Small intestine (tissue), 7 donors: ENCODE data around the gene IQCH. TPM values are rescaled to one million over a fixed set of nuclear protein-coding genes. Genes with fewer than 3 reads are reported as not detected.
A peak's percentile ranks its signal among the peaks of the same experiment; 100 is the strongest.
"Not testable (repeated sequence)": the region's sequence is repeated elsewhere in the genome, so short reads cannot be mapped to it uniquely, and the experiment has no call there.

ENCODE experiments used
- DNase-seq, 2 donors: peaks; one replicate each; pipeline versions ENCODE4 v3.0.0 to v3.0.0-alpha.2; 2013
- FAIRE-seq: peaks from 2 replicates; lab custom pipeline; 2012; peaks lifted over from hg19 to GRCh38; lab: Jason Lieb, UNC
- H3K27ac ChIP-seq, 3 donors: one replicate each; pipeline ENCODE4 v1.5.1; 2013; ENCODE audit warnings: low read length in 2 of 3, mild to moderate bottlenecking in 2 of 3, control low read depth in 1 of 3, inconsistent platforms in 1 of 3, low read depth in 1 of 3, moderate library complexity in 1 of 3
- H3K27me3 ChIP-seq, 3 donors: one replicate each; pipeline ENCODE4 v1.6.1; 2013; ENCODE audit warnings: low read length in 3 of 3, inconsistent platforms in 1 of 3; ENCODE audit not compliant: control insufficient read depth in 3 of 3, insufficient read depth in 3 of 3
- H3K36me3 ChIP-seq, 3 donors: one replicate each; pipeline ENCODE4 v1.6.1; 2013; ENCODE audit warnings: low read length in 3 of 3, inconsistent platforms in 1 of 3, low read depth in 1 of 3, mild to moderate bottlenecking in 1 of 3, moderate library complexity in 1 of 3; ENCODE audit not compliant: control insufficient read depth in 3 of 3, insufficient read depth in 2 of 3
- H3K4me1 ChIP-seq, 3 donors: one replicate each; pipeline ENCODE4 v1.6.1; 2013; ENCODE audit warnings: low read length in 2 of 3, inconsistent platforms in 1 of 3, low read depth in 1 of 3, mild to moderate bottlenecking in 1 of 3, moderate library complexity in 1 of 3; ENCODE audit not compliant: control insufficient read depth in 3 of 3, insufficient read depth in 2 of 3
- H3K4me3 ChIP-seq, 3 donors: one replicate each; pipeline ENCODE4 v1.5.1; 2013; ENCODE audit warnings: low read length in 3 of 3, control low read depth in 1 of 3, inconsistent platforms in 1 of 3, low read depth in 1 of 3, mild to moderate bottlenecking in 1 of 3, moderate library complexity in 1 of 3
- H3K9me3 ChIP-seq, 2 donors: one replicate each; pipeline ENCODE4 v1.6.1; 2013; ENCODE audit warnings: low read depth in 1 of 2, low read length in 1 of 2; ENCODE audit not compliant: control insufficient read depth in 2 of 2, insufficient read depth in 1 of 2
- WGBS, 3 donors: extraction: QIAGEN DNeasy Blood & Tissue Kit; methylation state at CpG; one replicate each; pipeline ENCODE4 v1.1.7; 2013; 5-methylcytosine and 5-hydroxymethylcytosine counted together
- polyA plus RNA-seq, 4 donors: library from polyadenylated mRNA; stranded (reverse) in 3 of 4; unstranded in 1 of 4; fragments of 200-250 nt in 3 of 4; fragments of 120-200 nt in 1 of 4; gene quantifications; one replicate each; pipeline versions ENCODE4 v1.2.1 to v1.2.3, GENCODE V29; 2013
- donor health status: healthy with polysubstance abuse.
- donor health status: control.
- donor health status: control.
- donor health status: Bipolar disorder and iron deficiency.
- donor health status: healthy.

The IQCH gene
- polyA plus RNA-seq, 4 donors = 0.27 to 0.72 (median 0.36) TPM; not detected in 1

DNA sequence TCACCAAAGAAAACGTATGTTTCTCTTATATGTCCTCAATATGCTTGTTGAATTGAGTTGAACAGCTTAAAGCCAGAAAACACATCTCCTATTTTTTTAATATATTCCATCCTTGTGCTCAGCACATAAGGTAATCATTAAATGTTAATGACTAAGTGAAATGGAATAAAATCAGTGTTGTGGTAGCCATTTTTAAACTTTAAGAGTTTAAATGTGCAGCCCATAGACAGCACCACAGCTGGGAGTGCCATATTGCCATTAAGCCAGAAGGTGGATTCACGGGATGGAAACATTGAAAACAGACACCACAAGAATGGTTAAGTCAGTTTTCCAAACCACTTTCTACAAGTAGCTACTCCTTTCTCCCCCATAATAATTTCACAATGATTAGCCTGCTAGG lies 189.5 kb downstream of the IQCH start:
- no peak overlapping the region for H3K4me3 ChIP-seq
- H3K27ac ChIP-seq = no peak overlapping the region
- FAIRE-seq = no peak
- no peaks in the 10 kb centered on the region for H3K4me1 ChIP-seq
- no peaks in the 10 kb centered on the region for H3K27me3 ChIP-seq
- 84 to 89% (median 86%) methylated on average over 2 of the region's 2 CpGs for WGBS, 3 donors
- no peak for DNase-seq
- H3K36me3 ChIP-seq = no peaks in the 10 kb centered on the region
- H3K9me3 ChIP-seq = no peaks in the 10 kb centered on the region

DNA sequence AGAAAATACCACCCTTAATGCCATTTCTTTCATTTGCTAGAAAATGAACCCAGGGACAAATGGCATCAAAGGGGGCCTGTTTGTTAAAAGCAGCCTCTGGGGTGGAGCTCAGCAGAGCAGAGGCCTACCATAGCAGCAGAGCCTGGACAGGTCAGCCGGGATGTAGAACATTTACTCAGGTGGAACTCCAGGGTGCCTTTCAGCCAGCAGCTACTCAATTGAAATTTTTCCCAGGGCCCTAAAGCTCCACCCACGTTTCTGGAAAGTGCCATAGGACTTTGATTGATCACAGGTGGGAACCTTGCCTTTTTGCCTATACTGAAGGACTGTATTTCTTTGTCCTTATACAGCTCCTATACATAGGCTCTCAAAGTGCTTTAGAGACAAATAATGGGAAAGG lies 191.9 kb downstream of the IQCH start:
- DNase-seq = no peak
- Histone ChIP-seq H3K4me1 (no peaks in the 10 kb centered on the region), H3K4me3 (no peak overlapping the region), H3K27ac (no peak overlapping the region), H3K27me3 (no peaks in the 10 kb centered on the region), H3K36me3 (no peaks in the 10 kb centered on the region), H3K9me3 (no peaks in the 10 kb centered on the region)
- 45 to 63% (median 51%) methylated on average over 2 of the region's 2 CpGs for WGBS, 3 donors
- FAIRE-seq = no peak

DNA sequence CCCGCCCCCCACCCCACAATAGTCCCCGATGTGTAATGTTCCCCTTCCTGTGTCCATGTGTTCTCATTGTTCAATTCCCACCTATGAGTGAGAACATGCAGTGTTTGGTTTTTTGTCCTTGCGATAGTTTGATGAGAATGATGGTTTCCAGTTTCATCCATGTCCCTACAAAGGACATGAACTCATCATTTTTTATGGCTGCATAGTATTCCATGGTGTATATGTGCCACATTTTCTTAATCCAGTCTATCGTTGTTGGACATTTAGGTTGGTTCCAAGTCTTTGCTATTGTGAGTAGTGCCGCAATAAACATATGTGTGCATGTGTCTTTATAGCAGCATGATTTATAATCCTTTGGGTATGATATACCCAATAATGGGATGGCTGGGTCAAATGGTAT lies 193.8 kb downstream of the IQCH start:
- not testable (repeated sequence) for H3K4me3 ChIP-seq, H3K9me3 ChIP-seq, H3K27me3 ChIP-seq, H3K4me1 ChIP-seq, H3K27ac ChIP-seq, DNase-seq, H3K36me3 ChIP-seq, FAIRE-seq
- 95 to 100% (median 98%) methylated on average over 3 to 4 of the region's 5 CpGs for WGBS, 3 donors

DNA sequence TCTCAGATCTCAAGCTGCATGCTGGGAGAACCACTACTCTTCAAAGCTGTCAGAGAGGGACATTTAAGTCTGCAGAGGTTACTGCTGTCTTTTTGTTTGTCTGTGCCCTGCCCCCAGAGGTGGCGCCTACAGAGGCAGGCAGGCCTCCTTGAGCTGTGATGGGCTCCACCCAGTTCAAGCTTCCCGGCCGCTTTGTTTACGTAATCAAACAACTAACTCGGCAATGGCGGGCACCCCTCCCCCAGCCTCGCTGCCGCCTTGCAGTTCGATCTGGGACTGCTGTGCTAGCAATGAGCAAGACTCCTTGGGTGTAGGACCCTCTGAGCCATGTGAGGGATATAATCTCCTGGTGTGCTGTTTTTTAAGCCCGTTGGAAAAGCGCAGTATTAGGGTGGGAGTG lies 199.1 kb downstream of the IQCH start:
- not testable (repeated sequence) for H3K27ac ChIP-seq, FAIRE-seq, H3K36me3 ChIP-seq, DNase-seq, H3K4me3 ChIP-seq, H3K9me3 ChIP-seq, H3K4me1 ChIP-seq, H3K27me3 ChIP-seq
- WGBS, 3 donors = 92 to 98% (median 93%) methylated on average over 11 of the region's 11 CpGs

DNA sequence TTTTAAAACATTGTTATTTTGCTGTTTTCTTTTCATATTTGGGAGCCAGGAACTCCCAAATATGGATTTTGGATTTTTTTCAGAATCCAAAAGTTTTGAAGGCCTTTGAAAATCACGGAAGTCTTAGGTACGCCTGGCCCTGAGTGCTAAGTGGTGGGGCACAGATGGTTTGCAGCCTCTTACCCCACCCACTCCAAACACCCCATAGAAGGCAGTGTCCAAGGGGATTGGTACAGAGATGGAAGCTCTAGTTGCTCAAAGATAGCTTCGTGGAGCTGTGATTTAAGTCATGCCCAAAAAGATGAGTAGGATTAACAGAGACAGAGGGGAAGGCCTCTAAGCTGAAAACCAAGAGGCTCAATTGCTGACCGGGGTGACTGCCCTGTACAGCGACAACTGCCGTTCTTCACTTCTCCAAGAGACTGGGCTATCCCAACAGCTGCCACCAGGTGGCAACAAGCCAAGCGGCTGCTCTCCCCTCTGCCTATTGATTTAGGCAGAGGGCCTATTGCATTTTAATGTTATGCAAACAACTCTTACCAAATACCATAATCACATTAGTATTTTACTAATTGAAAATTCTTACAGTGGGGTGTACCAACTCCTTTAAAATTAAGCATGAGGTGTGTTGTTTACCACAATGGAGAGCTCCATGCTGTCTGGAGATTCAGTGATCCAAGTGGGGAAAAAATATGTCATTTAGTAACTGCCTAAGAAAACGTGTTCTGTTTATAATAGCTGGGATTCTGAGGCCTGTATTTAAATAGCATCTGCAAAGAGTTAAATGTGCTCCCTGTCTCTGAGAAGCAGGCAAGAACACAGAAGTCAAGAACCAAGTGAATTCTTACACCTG lies 202.3 kb downstream of the IQCH start:
- Histone ChIP-seq H3K27ac (no peak overlapping the region), H3K9me3 (peaks cover 0 to 6% of the 10 kb centered on the region in 2 donors), H3K27me3 (no peaks in the 10 kb centered on the region), H3K36me3 (no peaks in the 10 kb centered on the region), H3K4me1 (no peaks in the 10 kb centered on the region), H3K4me3 (no peak overlapping the region)
- 22 to 29% (median 23%) methylated on average over 8 of the region's 8 CpGs for WGBS, 3 donors
- FAIRE-seq (no peak), DNase-seq (peak; percentile 71 to 82)

DNA sequence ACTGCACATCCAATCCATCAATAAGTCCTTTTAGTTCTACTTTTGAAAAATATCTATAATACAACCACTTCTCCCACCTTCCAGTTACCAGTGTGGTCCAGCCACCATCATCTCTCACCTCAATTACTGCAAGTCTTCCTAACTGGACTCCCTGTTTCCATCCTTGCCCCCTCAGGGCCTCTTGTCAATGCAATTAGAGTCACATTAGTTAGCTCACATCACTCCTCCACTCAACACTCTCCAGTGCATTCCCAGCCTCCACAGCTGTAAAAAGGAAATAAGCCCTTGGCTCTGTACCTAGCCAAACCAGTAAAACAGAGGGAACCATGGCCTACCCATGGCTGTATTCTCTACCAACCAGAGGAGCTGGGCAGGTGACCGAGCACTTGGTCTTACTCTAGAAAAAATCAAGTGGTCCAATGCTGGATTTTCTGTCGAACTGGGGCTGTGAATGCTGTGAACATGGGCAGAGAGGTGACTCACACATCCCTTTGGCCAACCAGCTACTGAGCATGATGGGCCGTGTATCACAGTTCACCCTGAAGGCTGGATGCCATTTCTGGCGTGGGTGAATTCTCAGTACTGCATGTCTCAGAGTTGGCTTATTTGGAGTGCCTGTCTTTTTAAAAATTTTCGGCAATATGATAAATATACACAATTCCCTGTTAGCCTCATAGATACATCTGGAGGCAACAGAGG lies 203.9 kb downstream of the IQCH start:
- Histone ChIP-seq H3K9me3 (peaks cover 0 to 4% of the 10 kb centered on the region in 2 donors), H3K27ac (no peak overlapping the region), H3K27me3 (no peaks in the 10 kb centered on the region), H3K4me3 (no peak overlapping the region), H3K36me3 (no peaks in the 10 kb centered on the region), H3K4me1 (no peaks in the 10 kb centered on the region)
- FAIRE-seq = no peak
- DNase-seq = no peak
- WGBS, 3 donors = 85 to 89% (median 87%) methylated on average over 5 of the region's 5 CpGs

DNA sequence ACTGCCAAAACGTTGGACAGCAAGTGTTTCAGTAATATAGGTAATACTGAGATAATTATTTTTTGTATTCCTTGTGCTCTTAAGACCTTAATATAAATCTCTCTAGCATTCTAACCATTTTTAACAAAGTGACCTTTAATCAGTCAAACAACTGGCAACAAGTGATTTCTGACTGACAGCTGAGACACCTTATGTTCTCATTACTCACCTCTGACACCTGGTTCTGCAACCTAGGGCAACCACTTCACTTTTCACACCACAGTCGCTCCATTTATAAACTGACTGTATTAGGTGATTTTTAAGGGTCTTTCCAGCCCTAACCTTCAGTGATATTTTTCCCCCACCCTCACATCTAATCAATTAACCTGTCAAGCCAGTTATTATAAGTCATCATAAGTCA lies 205.9 kb downstream of the IQCH start:
- DNase-seq (no peak), FAIRE-seq (no peak)
- H3K27me3 ChIP-seq = no peaks in the 10 kb centered on the region
- H3K27ac ChIP-seq = no peak overlapping the region
- no peaks in the 10 kb centered on the region for H3K9me3 ChIP-seq
- no peak overlapping the region for H3K4me3 ChIP-seq
- no peaks in the 10 kb centered on the region for H3K4me1 ChIP-seq
- WGBS, 3 donors = 62 to 73% (median 68%) methylated on average over 2 of the region's 2 CpGs
- no peaks in the 10 kb centered on the region for H3K36me3 ChIP-seq

DNA sequence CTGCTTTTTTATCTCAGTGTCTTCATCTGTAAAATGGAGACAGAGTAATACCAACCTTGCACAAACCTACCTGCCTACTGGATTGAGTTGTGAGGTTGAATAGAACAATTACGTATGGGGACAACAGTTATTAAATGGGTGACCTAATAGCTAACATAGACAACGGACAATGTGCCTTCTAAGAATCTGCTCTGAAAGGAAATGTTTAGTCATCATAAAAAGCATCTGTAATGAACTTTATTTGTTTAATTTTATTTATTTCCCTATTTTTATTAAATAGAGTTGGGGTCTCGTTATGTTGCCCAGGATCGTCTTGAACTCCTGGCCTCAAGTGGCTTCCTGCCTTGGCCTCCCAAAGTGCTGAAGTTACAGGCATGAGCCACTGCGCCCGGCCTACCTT lies 207.1 kb downstream of the IQCH start:
- WGBS, 3 donors = 92 to 98% (median 94%) methylated on average over 6 of the region's 6 CpGs
- H3K9me3 ChIP-seq = no peaks in the 10 kb centered on the region

More for the DNA sequence above, 207.1 kb downstream of the IQCH start:
- H3K4me3 ChIP-seq = no peak overlapping the region
- no peak for FAIRE-seq
- peaks cover 0 to 4% (median 0%) of the 10 kb centered on the region in 3 donors for H3K36me3 ChIP-seq
- no peak overlapping the region for H3K27ac ChIP-seq
- no peaks in the 10 kb centered on the region for H3K4me1 ChIP-seq
- no peaks in the 10 kb centered on the region for H3K27me3 ChIP-seq
- no peak for DNase-seq
